Measurements from ENCODE around the gene THUMPD3. TPM values are rescaled to one million over a fixed set of nuclear protein-coding genes. Genes with fewer than 3 reads are reported as not detected.
A peak's percentile ranks its signal among the peaks of the same experiment; 100 is the strongest.

The THUMPD3 gene, protein sequence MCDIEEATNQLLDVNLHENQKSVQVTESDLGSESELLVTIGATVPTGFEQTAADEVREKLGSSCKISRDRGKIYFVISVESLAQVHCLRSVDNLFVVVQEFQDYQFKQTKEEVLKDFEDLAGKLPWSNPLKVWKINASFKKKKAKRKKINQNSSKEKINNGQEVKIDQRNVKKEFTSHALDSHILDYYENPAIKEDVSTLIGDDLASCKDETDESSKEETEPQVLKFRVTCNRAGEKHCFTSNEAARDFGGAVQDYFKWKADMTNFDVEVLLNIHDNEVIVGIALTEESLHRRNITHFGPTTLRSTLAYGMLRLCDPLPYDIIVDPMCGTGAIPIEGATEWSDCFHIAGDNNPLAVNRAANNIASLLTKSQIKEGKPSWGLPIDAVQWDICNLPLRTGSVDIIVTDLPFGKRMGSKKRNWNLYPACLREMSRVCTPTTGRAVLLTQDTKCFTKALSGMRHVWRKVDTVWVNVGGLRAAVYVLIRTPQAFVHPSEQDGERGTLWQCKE
- 10 to 100 TPM; 59.6 to 74.3 TPM for total RNA-seq

GRCh38 chr3:9362731-9363530, at the start of gene THUMPD3:
Gene THUMPD3 (plus strand): TSS chr3:9363054. CDS start chr3:9365069, 2,015 bp downstream.
- ATAC-seq (peak; percentile 93), DNase-seq (peak; percentile 96)
- CTCF ChIA-PET, result interaction anchor here (0.6 to 3.1 kb wide), 15 partner anchors 10 to 662 kb away, joined by 3 to 40 read pairs (median 4); no protein-coding TSS in a partner anchor
- Mint-ChIP-seq H3K27me3 (no peaks in the 10 kb centered on the region), H3K4me3 (peak within 1 kb of the TSS; percentile 98), H3K27ac (peak within 1 kb of the TSS; percentile 100), H3K36me3 (ENCODE audit: low read depth) (peaks cover 34% of the 10 kb centered on the region), H3K4me1 (peaks cover 21% of the 10 kb centered on the region), H3K9me3 (ENCODE audit: low read depth) (no peaks in the 10 kb centered on the region)
- POLR2A ChIA-PET, result interaction anchor here (0.6 to 2.5 kb wide), 11 partner anchors 8 to 430 kb away, joined by 3 to 81 read pairs (median 4); partner anchors contain the start of genes ARPC4 and SETD5
- intact Hi-C loops (cut with DNase I, micrococcal nuclease), result loop anchor here (1.0 to 2.0 kb wide), 9 partner anchors 9 to 528 kb away; partner anchors contain the start of genes MTMR14 (in 2 of the 2), ARPC4 (in 1 of the 2), BRPF1 (in 1 of the 2) and JAGN1 (in 1 of the 2)

- Mint-ChIP-seq H3K4me3 (no peak overlapping the region), H3K4me1 (no peaks in the 10 kb centered on the region), H3K9me3 (ENCODE audit: low read depth) (no peaks in the 10 kb centered on the region), H3K36me3 (ENCODE audit: low read depth) (no peaks in the 10 kb centered on the region), H3K27me3 (no peaks in the 10 kb centered on the region), H3K27ac (no peak overlapping the region)
- intact Hi-C loops (cut with DNase I, micrococcal nuclease), result no loop called here
- ATAC-seq (no peak), DNase-seq (no peak)
- CTCF ChIA-PET, result interaction anchor here (0.7 to 2.9 kb wide), 3 partner anchors 13 to 175 kb away, joined by 3 to 10 read pairs (median 4); no protein-coding TSS in a partner anchor
- POLR2A ChIA-PET, result no interaction called here
These were observed 48.1 kb upstream of the THUMPD3 start for GRCh38 chr3:9314796-9315195.

DNA sequence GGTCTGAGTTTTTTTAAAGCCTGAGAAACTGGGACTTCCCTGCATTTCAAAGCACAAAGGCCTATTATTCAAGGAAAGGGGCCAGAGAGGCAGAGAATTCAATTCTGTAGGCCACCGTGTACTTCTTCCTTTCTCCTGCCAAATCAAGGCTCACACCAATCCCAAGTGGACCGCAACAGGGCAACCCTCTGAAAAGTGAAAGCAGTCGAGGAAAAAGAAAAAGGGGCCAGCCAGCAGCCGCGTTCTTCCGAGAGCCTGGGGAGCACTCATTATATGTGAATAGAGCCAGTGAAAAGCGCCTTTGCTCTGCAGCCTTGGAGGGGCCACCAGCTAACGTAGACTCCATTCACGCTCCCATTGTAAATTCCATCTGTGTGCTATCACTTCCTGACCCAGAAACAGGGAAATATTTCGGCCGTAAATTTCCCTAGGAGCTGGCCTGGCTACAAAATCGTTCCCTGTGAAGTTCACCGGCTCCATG, 45.9 kb upstream of the THUMPD3 start:
- Mint-ChIP-seq H3K9me3 (ENCODE audit: low read depth) (no peaks in the 10 kb centered on the region), H3K27me3 (no peaks in the 10 kb centered on the region), H3K4me1 (no peaks in the 10 kb centered on the region), H3K4me3 (no peak overlapping the region), H3K36me3 (ENCODE audit: low read depth) (no peaks in the 10 kb centered on the region), H3K27ac (no peak overlapping the region)
- ATAC-seq (no peak), DNase-seq (no peak)
- intact Hi-C loops (cut with DNase I, micrococcal nuclease), result no loop called here
- ChIA-PET POLR2A (no interaction called here), CTCF (interaction anchor here (0.6 to 0.7 kb wide), 2 partner anchors 40 to 672 kb away, joined by 3 to 5 read pairs; partner anchors contain the start of gene SSUH2)

- CTCF ChIA-PET, result interaction anchor here (0.6 kb wide), 1 partner anchor 23 kb away, joined by 4 read pairs; no protein-coding TSS in a partner anchor
- H3K27ac Mint-ChIP-seq, result no peak overlapping the region
- intact Hi-C loops (cut with DNase I, micrococcal nuclease), result no loop called here
- no peaks in the 10 kb centered on the region for H3K27me3 Mint-ChIP-seq
- DNase-seq, result no peak
- no peaks in the 10 kb centered on the region for H3K36me3 Mint-ChIP-seq (ENCODE audit: low read depth)
- POLR2A ChIA-PET, result no interaction called here
- no peak overlapping the region for H3K4me3 Mint-ChIP-seq
- ATAC-seq, result no peak
- H3K4me1 Mint-ChIP-seq, result no peaks in the 10 kb centered on the region
- H3K9me3 Mint-ChIP-seq (ENCODE audit: low read depth), result peaks cover 3% of the 10 kb centered on the region
These were observed 40.1 kb upstream of the THUMPD3 start for GRCh38 chr3:9322780-9323179.

- no peak for DNase-seq
- intact Hi-C loops (cut with DNase I, micrococcal nuclease), result no loop called here
- no peak for ATAC-seq
- H3K4me1 Mint-ChIP-seq, result no peaks in the 10 kb centered on the region
- peaks cover 2% of the 10 kb centered on the region for H3K27me3 Mint-ChIP-seq
- no peak overlapping the region for H3K4me3 Mint-ChIP-seq
- H3K27ac Mint-ChIP-seq, result no peak overlapping the region
- ChIA-PET CTCF (interaction anchor here (1.2 kb wide), 1 partner anchor 127 kb away, joined by 4 read pairs; no protein-coding TSS in a partner anchor), POLR2A (no interaction called here)
- H3K36me3 Mint-ChIP-seq (ENCODE audit: low read depth), result no peaks in the 10 kb centered on the region
- H3K9me3 Mint-ChIP-seq (ENCODE audit: low read depth), result peaks cover 3% of the 10 kb centered on the region
These were observed 37.9 kb upstream of the THUMPD3 start for GRCh38 chr3:9324944-9325343.

DNA sequence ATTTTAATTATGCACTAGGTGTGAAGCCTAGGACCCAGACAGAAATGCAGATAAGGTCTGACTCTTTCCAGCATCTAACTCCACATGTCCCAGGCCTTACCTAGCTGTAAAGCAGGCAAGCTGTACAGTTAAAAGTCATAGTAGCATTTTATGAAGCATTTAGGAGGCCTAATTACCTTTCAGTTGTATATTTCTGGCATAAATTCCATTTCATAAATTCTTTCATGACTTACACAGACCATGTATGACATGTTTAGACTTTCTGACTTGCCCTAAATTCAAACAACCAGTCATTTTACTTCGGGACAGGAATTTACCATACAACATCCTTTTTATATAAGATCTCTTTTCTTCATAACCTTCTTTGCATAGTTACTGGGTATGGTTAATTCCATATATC, 35.3 kb upstream of the THUMPD3 start:
- no peak overlapping the region for H3K4me3 Mint-ChIP-seq
- H3K36me3 Mint-ChIP-seq (ENCODE audit: low read depth), result no peaks in the 10 kb centered on the region
- intact Hi-C loops (cut with DNase I, micrococcal nuclease), result no loop called here
- CTCF ChIA-PET, result interaction anchor here (0.6 to 1.2 kb wide), 2 partner anchors 25 to 652 kb away, joined by 3 read pairs; no protein-coding TSS in a partner anchor
- POLR2A ChIA-PET, result no interaction called here
- no peaks in the 10 kb centered on the region for H3K4me1 Mint-ChIP-seq
- peaks cover 4% of the 10 kb centered on the region for H3K27me3 Mint-ChIP-seq
- ATAC-seq (no peak), DNase-seq (no peak)
- no peak overlapping the region for H3K27ac Mint-ChIP-seq
- H3K9me3 Mint-ChIP-seq (ENCODE audit: low read depth), result peaks cover 5% of the 10 kb centered on the region

GRCh38 chr3:9330166-9330703, 32.6 kb upstream of the THUMPD3 start:
- Mint-ChIP-seq H3K4me1 (no peaks in the 10 kb centered on the region), H3K4me3 (no peak overlapping the region), H3K36me3 (ENCODE audit: low read depth) (no peaks in the 10 kb centered on the region), H3K9me3 (ENCODE audit: low read depth) (peaks cover 5% of the 10 kb centered on the region), H3K27ac (no peak overlapping the region), H3K27me3 (peaks cover 4% of the 10 kb centered on the region)
- DNase-seq (no peak), ATAC-seq (no peak)
- POLR2A ChIA-PET, result no interaction called here
- CTCF ChIA-PET, result interaction anchor here (1.2 to 1.7 kb wide), 5 partner anchors 23 to 342 kb away, joined by 3 to 8 read pairs (median 4); no protein-coding TSS in a partner anchor
- intact Hi-C loops (cut with DNase I, micrococcal nuclease), result no loop called here

DNA sequence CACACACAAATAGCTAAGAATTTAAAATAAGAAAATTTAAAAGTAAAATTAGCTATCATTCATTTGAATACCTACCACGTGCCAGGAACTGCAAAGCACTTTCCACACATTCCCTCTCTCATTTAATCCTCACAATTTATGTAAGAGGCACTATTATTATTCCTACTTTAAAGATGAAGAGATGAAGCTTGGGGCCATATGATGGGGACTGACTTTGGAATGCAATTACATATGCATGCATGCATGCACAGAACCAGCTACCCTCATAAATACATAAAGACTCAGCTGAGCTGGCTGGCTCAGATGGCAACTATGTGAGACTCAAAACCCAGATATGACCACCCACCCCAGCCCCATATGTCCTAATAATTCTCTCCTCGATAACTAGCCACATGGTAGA, 31.7 kb upstream of the THUMPD3 start:
- no peak for DNase-seq
- Mint-ChIP-seq H3K4me3 (no peak overlapping the region), H3K36me3 (ENCODE audit: low read depth) (no peaks in the 10 kb centered on the region), H3K27ac (no peak overlapping the region), H3K9me3 (ENCODE audit: low read depth) (peaks cover 5% of the 10 kb centered on the region), H3K4me1 (no peaks in the 10 kb centered on the region), H3K27me3 (peaks cover 4% of the 10 kb centered on the region)
- intact Hi-C loops (cut with DNase I, micrococcal nuclease), result no loop called here
- ChIA-PET POLR2A (no interaction called here), CTCF (interaction anchor here (0.8 to 1.7 kb wide), 5 partner anchors 22 to 343 kb away, joined by 3 to 8 read pairs (median 3); no protein-coding TSS in a partner anchor)
- ATAC-seq, result no peak

DNA sequence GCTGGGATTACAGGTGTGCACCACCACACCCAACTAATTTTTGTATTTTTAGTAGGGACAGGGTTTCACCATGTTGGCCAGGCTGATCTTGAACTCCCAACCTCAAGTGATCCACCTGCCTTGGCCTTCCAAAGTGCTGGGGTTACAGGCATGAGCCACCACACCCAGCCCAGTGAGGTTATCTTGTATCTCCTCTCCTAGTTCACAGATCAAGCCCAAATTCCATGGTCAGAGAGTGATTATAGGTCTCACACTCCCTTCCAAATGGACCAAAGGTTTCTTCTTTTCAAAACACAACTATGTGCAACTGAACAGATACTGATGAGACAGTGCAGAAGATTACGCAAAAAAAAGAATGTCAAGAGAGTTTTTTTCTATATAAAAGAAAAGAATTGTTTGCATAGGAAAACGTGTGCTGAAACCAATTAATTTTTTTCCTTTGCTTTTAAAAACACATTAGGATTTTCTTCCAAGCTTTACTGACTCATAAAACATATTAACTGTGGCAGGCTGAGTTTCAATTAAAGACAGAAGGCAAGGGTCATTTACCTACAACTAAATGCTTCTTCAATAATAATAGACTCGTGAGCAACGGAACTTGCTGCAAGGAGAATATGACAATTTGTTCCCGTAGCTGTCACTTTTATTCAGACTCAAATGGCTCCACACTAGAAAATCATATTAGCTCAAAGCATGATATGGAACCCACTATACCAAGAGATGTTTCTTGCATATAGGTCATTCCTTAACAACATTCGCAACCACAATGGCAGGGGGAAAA, 30.4 kb upstream of the THUMPD3 start:
- no peak overlapping the region for H3K27ac Mint-ChIP-seq
- ChIA-PET CTCF (interaction anchor here (0.6 to 1.7 kb wide), 3 partner anchors 10 to 344 kb away, joined by 3 to 5 read pairs (median 4); no protein-coding TSS in a partner anchor), POLR2A (no interaction called here)
- peaks cover 4% of the 10 kb centered on the region for H3K27me3 Mint-ChIP-seq
- peaks cover 2% of the 10 kb centered on the region for H3K9me3 Mint-ChIP-seq (ENCODE audit: low read depth)
- H3K4me1 Mint-ChIP-seq, result no peaks in the 10 kb centered on the region
- H3K4me3 Mint-ChIP-seq, result no peak overlapping the region
- intact Hi-C loops (cut with DNase I, micrococcal nuclease), result no loop called here
- ATAC-seq, result no peak
- no peaks in the 10 kb centered on the region for H3K36me3 Mint-ChIP-seq (ENCODE audit: low read depth)
- no peak for DNase-seq

DNA sequence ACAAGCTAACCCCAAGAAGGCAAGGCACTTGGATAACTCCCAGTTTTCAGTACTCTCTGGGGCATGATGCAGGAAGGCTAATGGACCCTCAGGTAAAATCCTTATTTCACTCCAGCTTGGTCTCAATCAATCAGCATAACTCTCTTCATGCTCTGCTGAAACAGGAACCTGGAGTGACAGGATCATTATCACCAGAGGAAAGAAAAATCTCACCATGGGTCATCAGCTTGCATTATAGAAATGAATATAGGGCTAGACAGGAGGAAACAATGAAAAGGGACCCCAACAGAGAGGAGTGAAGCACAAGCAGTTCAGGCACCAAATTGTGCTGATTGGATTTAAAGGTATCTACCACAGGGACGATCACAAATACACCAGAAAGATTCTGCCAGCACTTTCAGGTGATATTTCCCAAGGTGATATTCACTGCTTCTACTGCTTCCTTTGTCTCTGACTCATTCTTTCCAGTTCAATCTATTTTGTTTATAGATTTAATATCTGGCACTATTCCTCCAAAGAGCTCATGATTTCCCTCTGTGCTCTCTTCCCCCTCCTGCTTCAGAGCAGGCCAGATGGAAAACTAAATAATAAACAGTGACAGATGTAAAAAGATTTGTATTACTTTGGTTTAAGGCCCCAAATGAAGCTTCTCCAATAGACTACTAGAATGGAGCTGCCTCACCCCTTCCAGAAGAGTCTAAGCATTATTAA, 22.9 kb upstream of the THUMPD3 start:
- intact Hi-C loops (cut with DNase I, micrococcal nuclease), result no loop called here
- Mint-ChIP-seq H3K27ac (no peak overlapping the region), H3K36me3 (ENCODE audit: low read depth) (no peaks in the 10 kb centered on the region), H3K9me3 (ENCODE audit: low read depth) (no peaks in the 10 kb centered on the region), H3K4me3 (no peak overlapping the region), H3K27me3 (no peaks in the 10 kb centered on the region), H3K4me1 (no peaks in the 10 kb centered on the region)
- ChIA-PET POLR2A (no interaction called here), CTCF (no interaction called here)
- no peak for DNase-seq
- ATAC-seq, result no peak
